Pons (tissue), 1 donor: ENCODE measurements around the gene KATNBL1.
"Not testable (repeated sequence)": the region's sequence is repeated elsewhere in the genome, so short reads cannot be mapped to it uniquely, and the experiment has no call there.

Source experiments
- DNase-seq: peaks from one replicate; pipeline ENCODE4 v3.0.0-alpha.2; 2016; ENCODE audit warnings: low spot score

Gene KATNBL1

GRCh38 chr15:34193272-34193671 lies 16.6 kb downstream of the KATNBL1 start:
- DNase-seq = not testable (repeated sequence)

DNA sequence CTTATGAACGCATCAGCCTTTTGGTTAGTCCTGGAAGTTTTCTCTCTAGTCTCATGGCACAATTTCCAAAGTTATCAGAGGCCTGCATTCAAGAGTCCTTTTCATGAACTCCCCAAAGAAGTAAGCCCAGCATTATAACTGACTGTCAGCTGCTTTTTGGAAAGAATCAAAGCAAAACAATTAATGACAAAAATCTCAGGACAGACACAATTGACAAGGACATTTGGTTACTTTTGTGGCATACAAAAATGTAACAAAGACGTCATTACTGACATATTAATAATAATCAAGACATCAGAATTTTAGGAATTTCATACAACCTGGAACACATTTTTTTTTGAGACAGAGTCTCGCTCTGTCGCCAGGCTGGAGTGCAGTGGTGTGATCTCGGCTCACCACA lies 21.2 kb downstream of the KATNBL1 start:
- no peak for DNase-seq

- no peak for DNase-seq
Measured at GRCh38 chr15:34185666-34186065, 24.2 kb downstream of the KATNBL1 start.

- peak; percentile 15 for DNase-seq
Measured at GRCh38 chr15:34182942-34183341, 27.0 kb downstream of the KATNBL1 start.

- no peak for DNase-seq
Measured at GRCh38 chr15:34179234-34179633, 30.7 kb downstream of the KATNBL1 start.

GRCh38 chr15:34165987-34166573 lies 43.8 kb downstream of the KATNBL1 start:
- not testable (repeated sequence) for DNase-seq

DNA sequence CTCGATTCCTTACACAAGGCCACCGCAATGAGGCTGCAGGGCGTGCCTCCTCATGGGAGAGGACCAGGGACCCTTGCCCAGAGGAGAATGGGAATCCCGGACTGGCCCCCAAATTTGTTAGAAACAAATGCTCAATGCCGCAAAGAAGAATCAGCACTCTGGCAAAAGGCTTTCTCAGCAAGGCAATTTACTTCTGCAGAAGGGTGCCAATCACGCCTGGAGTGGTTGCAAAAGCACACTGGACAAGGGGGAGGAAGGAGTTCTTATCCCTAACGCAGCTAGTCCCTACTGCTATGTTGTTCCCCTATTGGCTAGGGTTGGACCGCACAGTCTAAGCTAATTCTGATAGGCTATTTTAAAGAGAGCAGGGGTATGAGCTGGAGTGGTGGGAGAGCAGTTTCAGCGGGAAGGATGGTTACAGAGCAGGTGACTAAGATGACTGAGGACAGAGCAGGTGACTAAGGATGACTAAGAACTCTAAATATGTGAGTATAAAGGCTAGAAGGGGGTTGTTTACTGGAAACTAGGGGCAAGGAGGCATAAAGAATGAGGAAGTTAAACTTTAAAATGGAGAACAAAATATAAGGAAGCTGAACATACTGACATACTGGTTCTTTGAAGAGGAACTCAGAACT lies 48.5 kb downstream of the KATNBL1 start:
- no peak for DNase-seq

GRCh38 chr15:34160735-34161134 lies 49.2 kb downstream of the KATNBL1 start:
- no peak for DNase-seq

GRCh38 chr15:34158355-34158754 lies 51.5 kb downstream of the KATNBL1 start:
- DNase-seq = no peak

DNA sequence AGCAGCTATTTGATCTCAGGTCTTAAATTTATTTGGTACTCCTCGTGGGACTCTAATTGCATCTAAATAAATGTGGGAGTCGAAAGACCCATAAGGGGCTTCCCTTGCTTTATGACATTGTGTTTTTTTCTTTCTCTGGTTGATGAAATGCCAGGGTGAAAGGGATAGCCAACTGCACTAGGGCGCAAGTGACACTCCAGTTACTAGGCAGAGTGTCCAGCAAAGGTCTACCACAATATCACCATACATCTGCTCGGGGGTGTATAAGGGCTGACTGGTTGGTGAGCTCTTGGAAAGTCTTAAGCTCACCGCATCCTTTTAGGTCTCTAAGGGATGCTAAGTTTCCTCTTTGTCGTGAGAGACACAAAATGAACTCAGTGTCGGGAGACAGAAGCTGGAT lies 54.0 kb downstream of the KATNBL1 start:
- no peak for DNase-seq

- no peak for DNase-seq
Measured at GRCh38 chr15:34154725-34155204, 55.1 kb downstream of the KATNBL1 start.

DNA sequence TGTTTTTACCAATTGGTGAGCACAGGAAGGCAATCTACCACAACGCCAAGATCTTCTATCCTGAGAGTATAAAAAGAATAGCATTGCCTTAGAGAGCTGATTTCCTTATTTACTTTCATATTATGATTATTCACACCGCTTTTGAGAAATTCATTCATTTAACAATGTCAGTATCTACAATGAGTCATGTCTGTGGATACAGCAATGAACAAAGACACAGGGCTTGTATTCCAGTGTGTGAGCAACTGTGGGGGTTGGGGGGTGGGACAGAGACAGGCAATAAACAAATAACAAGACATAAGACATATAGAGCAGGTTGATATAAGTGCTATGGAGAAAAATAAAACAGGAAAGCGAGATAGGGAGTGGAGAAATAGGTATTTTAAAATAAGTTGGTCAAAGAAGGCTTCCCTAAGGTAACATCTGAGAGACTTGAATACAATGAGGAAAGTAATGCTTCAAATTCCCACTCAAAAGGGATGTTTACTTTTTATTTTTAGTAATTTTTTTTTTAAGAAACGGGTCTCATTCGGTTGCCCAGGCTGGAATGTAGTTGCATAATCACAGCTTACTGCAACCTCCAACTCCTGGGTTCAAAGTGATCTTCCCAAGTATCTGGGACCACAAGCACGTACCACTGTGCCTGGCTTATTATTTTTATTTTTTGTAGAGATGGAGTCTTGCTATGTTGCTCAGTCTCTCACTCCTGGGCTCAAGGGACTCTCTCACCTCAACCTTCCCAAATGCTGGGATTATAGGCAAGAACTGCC lies 62.3 kb downstream of the KATNBL1 start:
- DNase-seq = no peak

DNA sequence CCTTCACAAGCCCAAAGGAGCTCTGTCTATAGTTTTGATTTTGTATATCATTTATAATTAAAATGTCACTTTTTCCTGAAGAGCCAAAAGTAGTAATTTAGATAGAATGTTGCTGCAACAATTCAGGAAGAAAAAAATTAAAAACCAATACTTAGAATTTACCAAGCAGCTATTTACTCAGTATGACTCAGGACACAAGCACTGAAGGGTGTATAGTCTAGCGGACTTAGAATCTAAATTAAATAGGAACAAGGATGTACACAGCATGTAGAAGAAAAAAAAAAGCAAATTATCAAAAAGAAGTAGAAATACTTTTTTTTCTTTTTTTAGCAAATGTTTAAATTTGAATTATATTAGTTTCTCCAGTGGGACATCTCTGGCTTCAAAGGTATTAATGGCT lies 76.4 kb downstream of the KATNBL1 start:
- no peak for DNase-seq

DNA sequence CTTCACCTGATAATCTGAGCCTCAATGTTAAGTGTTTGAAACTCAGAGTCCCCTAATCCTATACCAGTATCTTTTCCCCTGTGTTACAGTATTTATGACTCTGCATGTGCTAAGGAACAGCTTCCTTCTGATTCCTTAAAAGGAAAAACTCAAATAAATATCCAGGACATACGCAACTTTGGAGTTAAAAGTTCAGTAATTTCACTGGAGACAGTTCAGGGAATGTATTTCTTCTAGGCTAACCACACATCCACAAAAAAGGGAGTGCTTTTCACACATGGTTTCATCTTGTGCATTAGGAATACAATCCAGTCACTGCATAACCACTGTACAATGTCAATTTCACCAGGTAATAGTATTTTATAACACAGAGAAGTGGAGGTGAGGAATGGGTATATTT lies 77.0 kb downstream of the KATNBL1 start:
- no peak for DNase-seq

- no peak for DNase-seq
Measured at GRCh38 chr15:34128898-34129297, 81.0 kb downstream of the KATNBL1 start.

DNA sequence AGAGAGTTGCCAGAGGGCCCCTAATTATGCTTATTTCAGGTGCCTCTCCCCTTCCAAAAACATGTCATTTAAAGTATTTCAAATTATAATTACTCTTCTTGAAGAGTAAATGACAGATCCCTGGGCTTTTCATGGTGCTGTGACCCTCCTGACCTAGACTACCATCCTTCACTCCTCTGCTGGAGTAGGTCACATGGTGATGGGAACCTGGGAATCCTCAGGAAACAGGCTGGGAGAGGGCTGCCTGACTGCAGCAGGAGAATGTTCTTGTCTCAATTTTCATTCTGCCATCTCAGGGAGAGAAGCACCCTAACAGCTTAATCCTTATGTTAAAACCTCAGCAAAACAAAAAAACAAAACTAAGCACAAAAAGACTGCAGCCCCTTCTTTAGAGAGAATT lies 83.4 kb downstream of the KATNBL1 start:
- no peak for DNase-seq

DNA sequence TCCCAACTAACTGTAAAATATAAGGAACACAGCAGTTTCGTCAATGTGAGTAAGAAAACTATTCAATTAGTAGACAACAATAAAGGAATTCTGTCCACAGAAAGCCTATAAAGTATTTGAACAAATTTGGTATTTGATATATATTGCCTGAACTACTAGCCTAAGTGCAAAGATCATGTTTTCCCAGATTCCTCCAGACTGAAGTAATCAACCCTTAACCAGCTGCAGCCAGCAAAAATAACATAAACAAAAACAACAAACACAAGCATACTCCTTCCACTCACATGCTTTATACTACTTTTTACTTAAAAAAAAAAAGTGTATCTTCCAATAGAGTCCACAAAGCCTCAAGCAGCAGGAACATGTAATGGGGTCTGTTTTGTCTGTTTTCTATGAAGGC lies 84.0 kb downstream of the KATNBL1 start:
- no peak for DNase-seq

DNA sequence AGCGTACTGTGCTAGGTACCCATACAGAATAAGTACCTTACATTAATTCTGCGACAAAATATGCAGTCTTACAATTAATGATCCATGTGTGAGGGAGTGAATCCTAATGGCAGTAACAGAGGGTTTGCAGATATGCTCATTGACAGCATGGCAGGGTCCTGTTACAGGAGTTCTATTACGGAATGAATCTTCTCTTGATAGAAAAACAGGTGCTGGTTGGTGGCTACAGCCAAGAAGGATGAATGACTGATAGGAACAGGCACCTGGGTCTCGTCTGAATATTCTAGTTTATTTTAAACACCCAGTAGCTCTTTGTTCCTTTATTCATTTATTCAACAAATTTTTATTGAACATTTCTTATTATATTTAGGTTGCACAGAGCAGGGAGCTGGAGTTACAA lies 85.2 kb downstream of the KATNBL1 start:
- DNase-seq = no peak

DNA sequence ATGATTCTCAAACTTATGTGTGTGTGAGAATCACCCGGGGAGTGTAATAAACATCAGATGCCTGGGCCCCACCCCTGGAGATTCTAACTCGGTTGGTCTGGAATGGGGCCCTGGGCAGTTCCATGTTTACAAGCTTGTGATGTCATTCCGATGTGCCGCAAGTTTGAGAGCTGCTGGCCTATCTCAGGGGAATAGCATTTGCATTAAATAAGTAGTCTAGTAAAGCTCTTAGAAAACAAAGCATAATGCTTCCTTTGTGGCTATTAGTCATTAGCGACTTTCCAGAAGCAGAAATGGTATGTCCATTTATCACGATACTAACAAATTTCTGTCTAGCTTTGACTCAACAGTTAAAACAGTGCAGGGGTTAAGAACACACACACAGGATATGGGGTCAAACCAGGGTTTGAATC lies 87.1 kb downstream of the KATNBL1 start:
- no peak for DNase-seq

DNA sequence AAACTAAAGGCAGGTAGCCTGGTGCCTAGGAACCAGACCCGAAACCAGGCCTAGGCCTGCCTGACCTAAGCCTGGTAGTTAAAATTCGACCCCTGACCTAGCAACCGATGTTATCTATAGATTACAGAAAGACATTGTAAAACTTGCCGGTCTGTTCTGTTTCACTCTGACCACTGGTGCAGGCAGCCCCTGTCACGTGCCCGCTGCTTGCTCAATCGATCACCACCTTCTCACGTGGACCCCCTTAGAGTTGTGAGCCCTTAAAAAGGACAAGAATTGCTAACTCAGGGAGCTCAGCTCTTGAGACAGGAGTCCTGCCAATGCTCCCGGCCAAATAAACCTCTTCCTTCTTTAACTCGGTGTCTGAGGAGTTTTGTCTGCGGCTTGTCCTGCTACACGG lies 88.1 kb downstream of the KATNBL1 start:
- not testable (repeated sequence) for DNase-seq

GRCh38 chr15:34120420-34120819 lies 89.5 kb downstream of the KATNBL1 start:
- DNase-seq = not testable (repeated sequence)

- DNase-seq = no peak
Measured at GRCh38 chr15:34119291-34119690, 90.6 kb downstream of the KATNBL1 start.

- no peak for DNase-seq
Measured at GRCh38 chr15:34116620-34117019, 93.3 kb downstream of the KATNBL1 start.
